SW480 (cell line): Measurements from ENCODE around the gene GSTM1.

ENCODE experiments used
- DNase-seq: peaks from one replicate; pipeline ENCODE4 v3.0.0-alpha.2; 2016; ENCODE audit warnings: low spot score

The GSTM1 gene

DNA sequence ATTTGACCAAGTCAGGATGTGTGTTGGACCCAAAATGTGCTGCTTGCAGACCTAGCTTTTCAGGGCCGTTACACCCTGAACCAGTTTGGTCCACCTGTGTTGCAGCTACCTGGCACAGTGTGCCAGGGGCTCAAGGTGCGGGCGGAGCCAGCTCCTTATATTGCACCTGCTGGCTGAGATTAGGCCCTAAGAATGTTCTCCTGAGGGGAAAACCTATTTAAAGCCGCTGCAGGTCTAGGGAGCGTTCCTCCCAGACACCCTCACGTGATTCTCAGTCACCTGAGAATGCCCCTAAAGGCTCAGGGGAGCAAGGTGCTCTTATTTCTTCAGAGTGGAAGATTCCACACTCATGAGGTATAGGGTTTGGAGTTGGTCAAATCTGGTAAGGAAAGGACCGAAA is 41.3 kb downstream of the GSTM1 start:
- no peak for DNase-seq

DNA sequence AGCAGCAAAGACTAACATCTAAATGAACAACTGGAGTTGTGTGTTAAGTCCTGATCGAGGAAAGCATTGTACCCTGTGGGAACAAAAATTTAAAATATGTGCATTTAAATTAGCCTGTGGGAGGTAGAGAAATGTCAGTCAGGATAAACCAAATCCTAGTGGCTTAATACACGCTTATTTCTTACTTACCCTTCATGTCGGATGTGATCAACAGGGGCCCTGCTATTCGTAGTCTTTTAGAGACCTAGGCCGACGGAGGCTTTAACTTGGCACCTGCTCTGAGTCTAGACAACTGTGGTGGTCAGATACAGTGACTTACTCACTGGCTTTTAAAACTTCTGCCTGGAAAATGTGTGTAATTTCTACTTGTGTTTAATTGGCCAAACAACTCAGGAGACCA is 43.0 kb downstream of the GSTM1 start:
- DNase-seq: no peak

DNA sequence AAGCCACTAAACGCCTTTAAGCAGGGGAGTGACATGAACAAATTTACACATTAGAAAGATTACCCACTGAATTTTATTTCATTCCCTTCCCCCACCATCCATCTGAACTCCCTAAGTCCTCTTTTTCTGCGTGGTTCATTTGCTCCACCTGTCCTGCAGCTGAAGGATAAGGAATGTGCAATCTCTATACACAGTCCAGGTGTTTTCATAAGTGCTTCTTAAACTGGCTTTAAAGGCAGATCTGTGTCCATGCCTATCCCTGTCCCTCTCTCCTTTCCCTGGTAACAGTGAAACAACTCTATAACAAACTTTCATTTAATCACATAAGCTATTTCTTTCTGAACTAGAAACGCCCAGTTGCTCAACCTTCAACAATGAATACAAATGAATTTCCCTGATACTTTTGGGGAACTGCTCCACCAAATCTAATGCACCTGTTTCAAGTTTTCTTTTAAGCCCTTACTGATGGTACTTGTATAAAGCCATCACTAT is 44.8 kb downstream of the GSTM1 start:
- no peak for DNase-seq

DNA sequence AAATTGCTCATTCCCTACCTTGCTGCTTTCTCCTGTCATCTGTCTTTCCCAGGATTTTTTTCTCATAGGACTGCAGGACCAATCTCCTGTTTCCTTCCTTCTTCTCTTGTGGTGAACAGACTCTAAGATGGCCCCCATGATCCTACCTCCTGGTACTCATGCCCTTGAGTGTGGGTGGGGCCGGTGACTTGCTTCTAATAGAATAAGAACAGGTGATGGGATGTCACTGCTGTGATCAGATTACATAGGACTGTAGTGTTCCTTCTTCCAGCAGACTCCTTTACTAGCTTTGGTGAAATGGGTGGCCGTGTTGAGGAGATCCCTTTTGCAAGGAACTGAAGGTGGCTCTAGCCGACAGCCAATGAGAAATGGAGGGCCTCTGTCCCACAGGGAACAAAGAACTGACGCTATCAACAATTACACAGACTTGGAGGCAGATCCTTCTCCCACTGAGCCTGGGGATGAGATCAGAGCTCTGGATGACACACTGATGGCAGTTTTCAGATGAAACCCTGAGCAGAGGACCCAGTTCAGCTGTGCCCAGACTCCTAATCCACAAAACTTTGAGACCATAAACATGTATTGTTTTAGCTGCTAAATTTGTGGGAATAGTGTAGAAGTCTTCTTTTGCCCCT is 45.7 kb downstream of the GSTM1 start:
- no peak for DNase-seq

DNA sequence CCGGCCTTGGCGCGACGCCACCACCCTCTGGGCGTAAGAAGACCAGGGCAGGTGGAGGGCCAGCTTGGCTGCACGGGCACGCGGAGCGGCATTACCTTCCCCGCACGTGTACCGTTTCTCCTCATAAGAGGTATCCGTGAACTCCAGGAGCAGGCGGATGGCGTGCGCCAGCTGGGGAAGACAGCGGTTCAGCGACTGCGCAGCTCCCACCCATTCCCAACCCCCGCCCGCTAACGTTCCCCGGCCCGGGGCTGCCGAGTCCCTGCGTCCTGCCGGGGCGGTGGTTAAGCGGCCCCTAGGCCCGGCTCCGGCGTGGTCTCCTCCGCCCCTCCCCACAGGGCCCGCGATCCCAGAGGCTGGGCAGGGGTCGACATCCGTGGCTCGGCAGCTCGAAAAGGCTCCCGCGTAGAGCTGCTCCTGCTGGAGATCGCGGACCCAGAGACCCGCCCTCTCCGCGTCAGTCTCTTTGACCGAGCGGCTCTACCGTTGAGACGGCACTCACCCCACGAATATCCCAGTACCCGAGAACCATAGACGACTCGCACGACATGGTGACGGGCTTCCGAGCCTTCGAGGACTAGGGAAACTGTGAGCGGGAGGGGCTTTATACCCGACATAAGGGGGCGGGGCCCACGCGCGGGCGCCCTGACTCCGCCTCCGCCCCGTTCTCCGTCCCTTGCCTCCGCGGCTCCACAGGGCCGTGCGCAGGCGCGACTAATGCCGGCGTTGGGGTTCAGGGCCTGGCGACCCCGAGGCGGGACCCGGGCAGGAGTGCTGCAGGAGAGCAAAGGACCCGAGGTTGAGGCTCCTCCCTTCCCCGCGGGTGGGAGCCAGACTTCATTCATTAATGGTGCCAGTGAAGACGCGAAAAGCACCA is 52.4 kb downstream of the GSTM1 start:
- no peak for DNase-seq

DNA sequence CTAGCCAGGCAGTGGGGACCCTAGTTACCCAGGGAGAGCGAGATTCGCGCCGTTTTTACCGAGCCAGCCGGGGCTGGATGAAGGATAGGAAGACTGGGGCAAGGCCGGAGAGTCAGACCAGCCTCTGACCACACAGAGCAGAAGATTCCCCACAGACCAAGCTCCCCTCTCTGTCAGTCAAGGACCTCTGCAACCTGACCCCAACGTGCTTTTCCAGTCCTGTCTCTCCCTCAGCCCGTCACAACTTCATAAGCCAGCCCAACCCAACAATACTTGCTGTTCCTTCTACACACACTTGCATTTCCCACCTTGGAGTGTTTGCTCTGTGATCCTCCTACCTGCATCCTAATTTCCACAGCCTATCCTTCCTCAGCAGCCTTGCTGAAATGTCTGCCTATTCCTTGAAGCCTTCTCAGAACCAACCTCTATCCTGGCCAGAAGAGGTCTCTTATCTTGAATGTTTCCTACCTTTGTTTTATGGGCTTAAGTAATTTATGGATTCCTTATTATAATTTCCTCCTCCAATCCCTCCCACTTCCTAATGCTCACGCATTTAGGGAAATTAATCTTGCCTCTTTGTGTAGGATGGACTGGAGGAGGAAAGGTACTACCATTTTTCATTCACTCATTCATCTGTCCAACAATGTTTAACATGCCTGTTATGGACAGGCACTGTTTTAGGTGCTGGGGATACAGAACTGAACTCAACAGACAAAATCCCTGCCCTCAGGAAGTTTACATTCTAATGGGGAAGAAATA is 53.2 kb downstream of the GSTM1 start, which contains the start of gene GSTM3:
Gene GSTM3 (minus strand): TSS at position 424 of the 759 bp plus-strand sequence. CDS start 751 bp downstream, outside the sequence.
- no peak for DNase-seq
